Astrocyte (in vitro differentiated cells and primary cell): ENCODE results near the gene KBTBD12. TPM values are rescaled to one million over a fixed set of nuclear protein-coding genes. Genes with fewer than 3 reads are reported as not detected.

ENCODE experiments used
- DNase-seq: peaks from one replicate; pipeline ENCODE4 v3.0.0-alpha.2; 2010; ENCODE audit warnings: low read depth
- FAIRE-seq: peaks from 2 replicates; lab custom pipeline; 2011; peaks lifted over from hg19 to GRCh38; lab: Jason Lieb, UNC
- H2AFZ ChIP-seq: 2 replicates; pipeline ENCODE4 v1.6.0; 2012; ENCODE audit warnings: low read depth, low read length, inconsistent platforms
- H3K27ac ChIP-seq: 2 replicates; pipeline ENCODE4 v1.5.1; 2011; ENCODE audit warnings: low read depth, low read length, inconsistent platforms
- H3K27me3 ChIP-seq: 2 replicates; pipeline ENCODE4 v1.6.0; 2011; ENCODE audit warnings: low read length, inconsistent platforms; ENCODE audit not compliant: insufficient read depth
- H3K36me3 ChIP-seq: 2 replicates; pipeline ENCODE4 v1.5.1; 2011; ENCODE audit warnings: low read length, inconsistent platforms; ENCODE audit not compliant: insufficient read depth
- H3K4me1 ChIP-seq: 2 replicates; pipeline ENCODE4 v1.5.1; 2011; ENCODE audit warnings: low read length, inconsistent platforms; ENCODE audit not compliant: insufficient read depth
- H3K4me2 ChIP-seq: 2 replicates; pipeline ENCODE4 v1.6.0; 2012; ENCODE audit warnings: low read length, inconsistent platforms
- H3K4me3 ChIP-seq: 2 replicates; pipeline ENCODE4 v1.5.1; 2011; ENCODE audit warnings: low read depth, mild to moderate bottlenecking, low read length, inconsistent platforms; ENCODE audit not compliant: insufficient read depth
- H3K79me2 ChIP-seq: 2 replicates; pipeline ENCODE4 v1.6.0; 2012; ENCODE audit warnings: mild to moderate bottlenecking, low read length, inconsistent platforms; ENCODE audit not compliant: insufficient read depth
- H3K9ac ChIP-seq: 2 replicates; pipeline ENCODE4 v1.6.0; 2012; ENCODE audit warnings: mild to moderate bottlenecking, low read length, inconsistent platforms
- H3K9me3 ChIP-seq: 2 replicates; pipeline ENCODE4 v1.5.1; 2012; ENCODE audit warnings: low read depth, mild to moderate bottlenecking, low read length, inconsistent platforms; ENCODE audit not compliant: insufficient read depth
- H4K20me1 ChIP-seq: 2 replicates; pipeline ENCODE4 v1.6.0; 2012; ENCODE audit warnings: low read length, inconsistent platforms; ENCODE audit not compliant: insufficient read depth
- H3K27ac Mint-ChIP-seq: one replicate; pipeline ENCODE4 v1.8.0; 2021; ENCODE audit warnings: mild to moderate bottlenecking, mixed read lengths; ENCODE audit not compliant: unreplicated experiment
- H3K27me3 Mint-ChIP-seq: one replicate; pipeline ENCODE4 v1.8.0; 2021; ENCODE audit warnings: low read depth, mixed read lengths; ENCODE audit not compliant: unreplicated experiment
- H3K36me3 Mint-ChIP-seq: one replicate; pipeline ENCODE4 v1.8.0; 2021; ENCODE audit warnings: low read depth, mixed read lengths; ENCODE audit not compliant: unreplicated experiment
- H3K4me1 Mint-ChIP-seq: one replicate; pipeline ENCODE4 v1.8.0; 2021; ENCODE audit warnings: low read depth, mixed read lengths; ENCODE audit not compliant: unreplicated experiment
- H3K4me3 Mint-ChIP-seq: one replicate; pipeline ENCODE4 v1.8.0; 2021; ENCODE audit warnings: mild to moderate bottlenecking, moderate library complexity, mixed read lengths; ENCODE audit not compliant: unreplicated experiment
- H3K9me3 Mint-ChIP-seq: one replicate; pipeline ENCODE4 v1.8.0; 2021; ENCODE audit warnings: mild to moderate bottlenecking, mixed read lengths; ENCODE audit not compliant: unreplicated experiment
- EZH2 ChIP-seq: IDR thresholded peaks from 2 replicates; pipeline ENCODE4 v1.6.1; 2012; ENCODE audit warnings: mild to moderate bottlenecking, low read length, inconsistent platforms; ENCODE audit not compliant: insufficient read depth
- total RNA-seq: library from RNA; stranded (reverse); gene quantifications from 2 replicates; pipeline ENCODE4 v1.2.1, GENCODE V29; 2021
- TF ChIP-seq, protein P1 (sequence below): IDR thresholded peaks from 2 replicates; pipeline ENCODE4 v1.5.1; 2011; ENCODE audit warnings: low read depth, mild to moderate bottlenecking, inconsistent platforms, low read length, moderate library complexity; ENCODE audit not compliant: insufficient read depth

The KBTBD12 gene
- total RNA-seq, 1 donor from 2014 or later: not detected

DNA sequence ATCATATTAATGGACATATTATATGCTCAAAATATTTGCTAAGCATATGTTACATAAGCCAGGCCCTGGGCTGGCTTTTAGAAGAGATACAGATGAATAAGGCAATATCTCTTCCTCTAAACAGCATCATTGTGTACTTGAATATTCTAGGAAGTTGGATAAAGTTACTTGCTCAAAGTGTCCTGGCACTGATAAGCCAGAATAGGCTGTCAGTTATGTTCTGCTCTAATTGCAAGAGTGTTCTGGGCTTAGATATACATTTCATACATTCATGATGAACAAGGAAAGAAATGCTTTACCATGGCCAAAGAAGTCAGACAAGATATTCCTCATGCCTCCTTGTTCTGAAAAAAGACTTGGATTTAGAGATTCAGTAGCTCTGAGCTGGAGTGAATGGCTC lies 40.7 kb downstream of the KBTBD12 start:
- H3K36me3 ChIP-seq: no peaks in the 10 kb centered on the region
- no peaks in the 10 kb centered on the region for H3K79me2 ChIP-seq
- H3K4me2 ChIP-seq: no peak overlapping the region
- TF ChIP-seq, protein P1, sequence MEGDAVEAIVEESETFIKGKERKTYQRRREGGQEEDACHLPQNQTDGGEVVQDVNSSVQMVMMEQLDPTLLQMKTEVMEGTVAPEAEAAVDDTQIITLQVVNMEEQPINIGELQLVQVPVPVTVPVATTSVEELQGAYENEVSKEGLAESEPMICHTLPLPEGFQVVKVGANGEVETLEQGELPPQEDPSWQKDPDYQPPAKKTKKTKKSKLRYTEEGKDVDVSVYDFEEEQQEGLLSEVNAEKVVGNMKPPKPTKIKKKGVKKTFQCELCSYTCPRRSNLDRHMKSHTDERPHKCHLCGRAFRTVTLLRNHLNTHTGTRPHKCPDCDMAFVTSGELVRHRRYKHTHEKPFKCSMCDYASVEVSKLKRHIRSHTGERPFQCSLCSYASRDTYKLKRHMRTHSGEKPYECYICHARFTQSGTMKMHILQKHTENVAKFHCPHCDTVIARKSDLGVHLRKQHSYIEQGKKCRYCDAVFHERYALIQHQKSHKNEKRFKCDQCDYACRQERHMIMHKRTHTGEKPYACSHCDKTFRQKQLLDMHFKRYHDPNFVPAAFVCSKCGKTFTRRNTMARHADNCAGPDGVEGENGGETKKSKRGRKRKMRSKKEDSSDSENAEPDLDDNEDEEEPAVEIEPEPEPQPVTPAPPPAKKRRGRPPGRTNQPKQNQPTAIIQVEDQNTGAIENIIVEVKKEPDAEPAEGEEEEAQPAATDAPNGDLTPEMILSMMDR: no peak
- TF ChIP-seq EZH2: no peak
- FAIRE-seq (no peak), DNase-seq (no peak)
- no peaks in the 10 kb centered on the region for H3K27me3 ChIP-seq
- H3K4me3 ChIP-seq: no peak overlapping the region
- no peak overlapping the region for H3K4me3 Mint-ChIP-seq
- H3K27ac Mint-ChIP-seq: no peak overlapping the region
- H3K4me1 ChIP-seq: no peaks in the 10 kb centered on the region
- H3K9ac ChIP-seq: no peak overlapping the region
- peaks cover 3% of the 10 kb centered on the region for H3K27me3 Mint-ChIP-seq
- no peak overlapping the region for H3K27ac ChIP-seq
- peaks cover 13% of the 10 kb centered on the region for H3K4me1 Mint-ChIP-seq
- no peaks in the 10 kb centered on the region for H3K9me3 Mint-ChIP-seq
- peaks cover 2% of the 10 kb centered on the region for H3K36me3 Mint-ChIP-seq
- no peak overlapping the region for H2AFZ ChIP-seq
- no peaks in the 10 kb centered on the region for H3K9me3 ChIP-seq
- H4K20me1 ChIP-seq: no peaks in the 10 kb centered on the region

DNA sequence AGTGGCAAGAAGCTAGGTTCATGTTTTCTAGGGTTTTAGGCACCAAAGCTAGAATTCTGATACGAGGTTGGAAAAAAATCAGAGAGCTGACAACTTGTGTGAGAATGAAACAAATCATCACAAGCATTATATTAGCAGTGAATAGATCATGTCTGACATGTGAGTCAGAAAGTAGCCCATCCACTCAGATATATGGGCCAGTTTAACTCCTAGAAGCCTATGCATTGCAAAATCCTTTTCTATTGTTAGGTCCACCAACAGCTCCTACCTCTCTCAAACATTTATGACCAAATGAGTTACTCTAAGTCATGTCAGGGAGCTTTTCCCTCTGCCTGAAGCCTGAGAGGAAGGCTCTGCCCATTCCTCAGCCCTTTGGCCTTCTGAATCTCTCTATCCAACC lies 44.0 kb downstream of the KBTBD12 start:
- Histone ChIP-seq H3K4me3 (no peak overlapping the region), H3K9ac (no peak overlapping the region), H4K20me1 (no peaks in the 10 kb centered on the region), H3K36me3 (no peaks in the 10 kb centered on the region), H3K79me2 (no peaks in the 10 kb centered on the region), H3K27me3 (no peaks in the 10 kb centered on the region), H3K4me2 (no peak overlapping the region), H3K27ac (no peak overlapping the region), H3K9me3 (no peaks in the 10 kb centered on the region), H3K4me1 (no peaks in the 10 kb centered on the region), H2AFZ (no peak overlapping the region)
- no peak overlapping the region for H3K4me3 Mint-ChIP-seq
- no peaks in the 10 kb centered on the region for H3K9me3 Mint-ChIP-seq
- peaks cover 3% of the 10 kb centered on the region for H3K27me3 Mint-ChIP-seq
- H3K36me3 Mint-ChIP-seq: peaks cover 2% of the 10 kb centered on the region
- TF ChIP-seq, protein P1: no peak
- TF ChIP-seq EZH2: no peak
- no peak for DNase-seq
- no peak overlapping the region for H3K27ac Mint-ChIP-seq
- FAIRE-seq: no peak
- H3K4me1 Mint-ChIP-seq: peaks cover 26% of the 10 kb centered on the region

DNA sequence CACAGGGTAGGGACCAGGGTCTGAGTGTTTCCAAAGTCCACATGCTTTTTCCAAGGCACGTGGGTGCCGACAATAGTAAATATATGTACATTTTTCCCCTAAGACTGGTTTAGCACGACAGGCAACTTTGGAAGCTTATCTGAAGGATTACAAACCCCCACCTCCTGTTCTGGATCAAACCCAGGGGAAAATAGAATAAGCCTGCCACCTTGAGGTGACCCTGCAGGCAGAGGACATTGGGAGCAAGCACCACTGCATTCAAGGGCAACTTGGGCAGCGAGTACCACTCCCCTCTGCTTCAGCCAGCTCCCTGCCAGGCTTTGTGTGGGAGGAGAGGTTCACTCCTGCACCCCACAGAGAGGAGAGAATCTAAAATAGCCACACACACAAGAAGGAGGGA lies 44.8 kb downstream of the KBTBD12 start:
- no peaks in the 10 kb centered on the region for H3K27me3 ChIP-seq
- no peak for DNase-seq
- peaks cover 2% of the 10 kb centered on the region for H3K36me3 Mint-ChIP-seq
- peaks cover 2% of the 10 kb centered on the region for H3K27me3 Mint-ChIP-seq
- no peak for FAIRE-seq
- H3K4me3 Mint-ChIP-seq: no peak overlapping the region
- H3K4me1 Mint-ChIP-seq: peaks cover 26% of the 10 kb centered on the region
- no peak for TF ChIP-seq EZH2
- TF ChIP-seq, protein P1: peak; percentile 20
- no peaks in the 10 kb centered on the region for H3K4me1 ChIP-seq
- no peak overlapping the region for H2AFZ ChIP-seq
- no peaks in the 10 kb centered on the region for H3K9me3 Mint-ChIP-seq
- no peaks in the 10 kb centered on the region for H3K79me2 ChIP-seq
- H3K9ac ChIP-seq: no peak overlapping the region
- H3K9me3 ChIP-seq: no peaks in the 10 kb centered on the region
- H3K27ac ChIP-seq: no peak overlapping the region
- H3K4me3 ChIP-seq: no peak overlapping the region
- no peaks in the 10 kb centered on the region for H3K36me3 ChIP-seq
- no peaks in the 10 kb centered on the region for H4K20me1 ChIP-seq
- H3K4me2 ChIP-seq: no peak overlapping the region
- no peak overlapping the region for H3K27ac Mint-ChIP-seq
